ENCODE data around the gene PSMD1. TPM values are rescaled to one million over a fixed set of nuclear protein-coding genes. Genes with fewer than 3 reads are reported as not detected.
"Not testable (repeated sequence)": the region's sequence is repeated elsewhere in the genome, so short reads cannot be mapped to it uniquely, and the experiment has no call there.

Gene PSMD1
- 73.9 and 82.3 TPM in 2 replicates for polyA plus RNA-seq (2014; cell fraction: cytosol; rRNA removed)
- 36.6 and 74.6 TPM in 2 replicates for polyA plus RNA-seq (2014; cell fraction: nucleus; rRNA removed)

- DNase-seq (ENCODE audit: low spot score), result peak; percentile 91
Observed at GRCh38 chr2:231056453-231057416, at the start of gene PSMD1. PSMD1 (plus strand) TSS chr2:231056867; CDS start chr2:231057026, 159 bp downstream.

DNA sequence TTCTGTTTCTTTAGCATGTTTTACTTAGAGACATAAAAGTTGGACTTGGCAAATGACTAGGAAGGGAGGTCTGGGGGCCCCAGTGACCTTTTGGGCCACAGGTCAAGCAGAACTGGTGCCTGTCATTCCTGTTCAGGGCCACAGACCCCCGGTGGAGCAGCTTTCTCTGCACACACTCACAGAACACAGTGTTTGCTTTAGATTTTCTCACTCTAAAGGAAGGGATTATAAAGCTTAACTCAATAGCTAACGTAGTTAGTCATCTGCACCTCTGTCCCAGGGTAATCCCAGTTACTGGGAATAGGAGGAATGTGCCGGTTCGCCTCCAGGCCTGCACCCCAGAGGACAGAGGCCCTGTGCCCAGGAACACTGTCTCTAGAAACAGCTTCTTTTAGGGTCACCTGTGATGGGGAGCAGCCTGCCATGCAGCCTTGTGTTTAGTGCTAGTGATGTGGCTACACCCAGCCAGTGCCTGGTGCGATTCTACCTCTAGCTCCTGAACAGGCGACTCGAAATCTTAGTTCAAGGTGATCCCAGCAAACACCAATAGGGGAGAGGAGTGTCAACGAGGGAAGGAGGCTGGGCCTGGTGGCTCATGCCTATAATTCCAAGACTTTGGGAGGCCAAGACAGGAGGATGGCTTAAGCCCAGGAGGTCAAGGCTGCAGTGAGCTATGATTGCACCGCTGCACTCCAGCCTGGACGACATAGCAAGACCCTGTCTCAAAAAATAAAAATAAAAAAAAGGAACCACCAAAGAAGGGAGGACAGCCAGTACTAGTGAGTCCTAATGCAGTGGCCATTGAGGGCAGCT lies 49.2 kb upstream of the PSMD1 start:
- DNase-seq (ENCODE audit: low spot score), result no peak

DNA sequence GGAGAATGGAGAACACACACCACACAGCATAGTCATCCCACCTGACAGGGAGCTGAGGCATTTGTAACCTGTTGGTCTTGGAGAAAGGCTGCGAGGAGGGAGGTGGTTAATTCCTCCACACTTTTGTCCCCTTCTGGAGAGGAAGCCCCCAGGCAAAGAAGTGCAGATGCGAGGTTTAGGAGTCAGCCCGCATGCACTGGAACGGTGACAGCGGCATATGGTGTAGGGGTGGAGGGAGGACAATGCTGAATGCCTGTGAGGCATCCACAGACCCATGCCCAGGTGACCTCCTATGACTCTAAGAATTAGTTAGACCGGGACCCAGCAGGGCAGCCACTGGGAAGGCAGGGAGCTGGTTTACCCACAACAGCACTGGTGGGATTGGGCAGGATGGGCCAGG lies 48.5 kb upstream of the PSMD1 start:
- DNase-seq (ENCODE audit: low spot score), result no peak

- no peak for DNase-seq (ENCODE audit: low spot score)
Observed at GRCh38 chr2:231009236-231009919, 47.3 kb upstream of the PSMD1 start.

- no peak for DNase-seq (ENCODE audit: low spot score)
Observed at GRCh38 chr2:231010201-231010730, 46.4 kb upstream of the PSMD1 start.

DNA sequence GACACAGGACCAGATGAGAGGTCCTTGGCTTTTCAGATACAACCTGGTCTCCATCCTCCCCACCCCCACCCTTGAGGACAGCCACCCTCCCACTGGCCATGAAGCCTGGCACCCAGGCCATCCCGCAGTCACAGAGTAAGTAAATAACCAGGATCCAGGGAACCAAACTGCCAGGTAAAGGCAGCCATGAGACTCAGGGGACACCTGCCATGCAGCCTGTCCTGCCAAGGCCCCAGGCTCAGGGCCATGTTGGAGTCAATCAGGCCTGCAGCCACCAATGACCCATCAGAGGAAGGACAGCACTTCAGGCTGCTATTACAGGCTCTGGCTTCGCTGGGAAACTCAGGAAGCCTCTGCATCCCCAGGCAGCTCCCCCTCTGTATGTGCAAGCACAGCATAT lies 45.1 kb upstream of the PSMD1 start:
- DNase-seq (ENCODE audit: low spot score), result no peak

DNA sequence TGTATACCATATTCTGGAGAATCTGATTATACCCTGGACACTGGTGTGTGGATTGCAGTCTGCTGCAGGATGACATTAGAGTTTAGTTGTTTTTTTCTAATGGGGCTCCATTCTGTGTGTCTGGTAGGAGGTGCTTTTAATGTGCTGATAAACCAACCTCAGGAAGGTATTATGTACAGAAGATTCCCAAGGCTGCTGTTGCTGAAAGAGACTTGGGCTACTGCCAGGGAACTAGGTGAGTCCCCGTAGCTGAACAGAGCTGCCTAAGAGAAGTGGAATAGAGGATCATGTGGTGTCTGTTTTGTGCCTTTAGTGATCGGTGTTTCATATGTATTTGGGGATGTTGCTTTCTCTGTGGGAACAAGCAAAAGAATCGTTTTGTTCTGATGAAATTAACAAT lies 44.2 kb upstream of the PSMD1 start:
- no peak for DNase-seq (ENCODE audit: low spot score)

GRCh38 chr2:231013820-231014219 lies 42.8 kb upstream of the PSMD1 start:
- no peak for DNase-seq (ENCODE audit: low spot score)

DNA sequence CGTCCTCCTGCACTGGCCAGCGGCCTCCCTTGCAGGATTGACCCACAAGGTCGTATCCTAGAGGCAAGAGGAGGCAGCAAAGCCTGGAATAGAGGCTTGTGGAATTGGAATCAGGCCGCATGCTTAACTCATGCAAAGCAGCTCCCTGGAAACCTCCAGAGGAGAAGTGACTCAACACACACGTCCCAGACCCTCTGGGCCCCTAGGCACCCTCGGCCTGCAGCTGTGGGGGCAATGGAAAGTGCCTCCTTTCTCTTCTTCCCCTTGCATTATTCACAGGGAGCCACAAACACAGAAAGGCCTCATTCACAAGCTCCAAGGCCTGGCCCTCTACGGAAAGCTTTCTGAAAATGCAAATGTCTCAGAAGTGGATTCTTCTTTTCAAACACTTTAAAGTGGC lies 41.2 kb upstream of the PSMD1 start:
- no peak for DNase-seq (ENCODE audit: low spot score)

GRCh38 chr2:231015926-231016325 lies 40.7 kb upstream of the PSMD1 start:
- no peak for DNase-seq (ENCODE audit: low spot score)

DNA sequence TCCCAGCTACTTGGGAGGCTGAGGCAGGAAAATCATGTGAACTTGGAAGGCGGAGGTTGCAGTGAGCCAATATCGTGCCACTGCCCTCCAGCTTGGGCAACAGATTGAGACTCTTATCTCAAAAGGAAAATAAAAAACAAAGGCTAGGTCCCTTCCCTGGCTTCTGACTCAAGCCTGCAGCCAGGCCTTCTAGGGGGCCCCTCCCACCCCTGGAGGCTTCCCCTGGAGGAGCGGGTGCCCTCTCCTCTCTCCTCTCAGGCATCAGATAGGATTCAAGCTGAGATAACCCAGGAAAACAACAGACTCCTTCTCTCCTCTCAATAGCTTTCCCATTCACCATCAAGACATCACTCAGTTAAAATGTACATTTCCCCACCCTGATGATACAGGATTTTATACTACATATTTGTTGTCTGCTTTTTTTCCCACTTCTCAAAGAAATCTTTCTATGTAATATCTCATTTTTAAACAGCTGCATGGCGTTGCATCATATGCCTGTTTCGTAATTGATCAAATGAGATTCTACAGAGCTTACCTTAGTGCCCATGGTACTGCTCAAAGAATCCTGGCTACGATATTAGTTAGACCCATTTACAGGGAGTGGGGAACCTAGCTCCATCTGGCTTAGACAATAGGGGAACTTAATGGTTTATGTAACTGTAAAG lies 40.0 kb upstream of the PSMD1 start:
- DNase-seq (ENCODE audit: low spot score), result no peak

DNA sequence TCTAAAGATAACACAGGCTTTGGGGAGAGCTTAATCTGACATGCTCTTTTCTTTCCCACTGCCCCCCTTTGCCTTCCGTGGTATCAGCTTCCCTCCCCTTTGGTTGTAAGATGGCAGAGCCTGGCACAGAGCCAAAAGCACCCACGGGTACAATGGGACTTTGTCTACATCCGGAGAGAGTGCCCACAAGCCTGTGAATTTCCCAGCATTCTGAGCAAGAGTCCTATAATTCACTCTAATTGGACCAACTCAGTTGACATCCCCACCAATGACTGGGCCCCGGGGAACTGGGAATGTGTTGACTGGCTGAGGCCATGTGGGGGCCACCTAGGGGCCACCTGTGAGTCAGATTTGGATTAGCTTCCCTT lies 39.5 kb upstream of the PSMD1 start:
- DNase-seq (ENCODE audit: low spot score), result no peak

- no peak for DNase-seq (ENCODE audit: low spot score)
Observed at GRCh38 chr2:231018184-231018583, 38.5 kb upstream of the PSMD1 start.

- DNase-seq (ENCODE audit: low spot score), result not testable (repeated sequence)
Observed at GRCh38 chr2:231025059-231025458, 31.6 kb upstream of the PSMD1 start.

- no peak for DNase-seq (ENCODE audit: low spot score)
Observed at GRCh38 chr2:231028889-231029288, 27.8 kb upstream of the PSMD1 start.

DNA sequence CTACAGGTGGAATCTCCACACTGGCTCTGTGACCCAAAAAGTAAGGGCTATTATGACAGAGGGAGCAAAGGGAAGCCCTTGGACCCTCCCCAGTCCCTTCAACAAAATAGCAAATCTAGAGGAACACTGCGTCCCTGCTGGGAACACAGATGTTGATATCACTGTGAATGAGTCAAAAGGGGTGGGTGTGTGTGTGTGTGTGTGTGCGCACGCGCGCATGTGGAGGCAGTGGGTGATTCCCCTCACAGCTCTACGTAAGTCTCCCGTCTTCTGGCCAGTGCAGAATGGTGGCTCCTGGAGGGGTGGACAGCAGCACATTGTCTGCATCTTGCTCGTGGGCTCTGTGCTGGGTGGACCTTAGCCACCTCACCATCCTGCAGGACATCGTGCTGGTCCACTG lies 27.1 kb upstream of the PSMD1 start:
- DNase-seq (ENCODE audit: low spot score), result no peak

GRCh38 chr2:231030725-231031124 lies 25.9 kb upstream of the PSMD1 start:
- DNase-seq (ENCODE audit: low spot score), result no peak

DNA sequence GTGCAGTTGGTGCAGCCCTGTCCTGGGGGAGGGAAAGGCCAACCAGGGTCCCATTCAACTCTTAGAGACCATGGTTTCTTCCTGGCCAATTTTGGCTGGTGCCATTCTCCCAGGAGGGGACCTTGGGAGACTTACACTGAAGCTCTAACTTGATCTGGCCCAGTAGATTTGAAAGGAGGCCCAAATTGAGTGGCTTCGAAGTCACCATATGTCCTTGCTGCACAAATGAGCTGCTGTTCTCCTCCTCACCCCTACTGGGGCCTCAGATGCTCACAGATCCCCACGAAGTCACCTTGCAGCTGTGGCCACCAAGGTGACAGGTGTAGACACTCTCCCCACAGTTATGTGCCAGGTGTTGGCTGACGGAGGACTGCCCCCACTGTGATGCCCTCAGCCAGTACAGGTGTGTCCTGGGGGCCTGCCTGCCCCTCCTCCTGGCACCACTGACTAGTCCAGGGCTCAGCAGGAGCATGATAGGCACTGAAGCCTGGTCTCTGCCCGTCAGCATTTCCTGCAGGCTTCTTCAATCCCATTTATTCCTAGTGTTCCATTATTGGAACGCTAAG lies 24.0 kb upstream of the PSMD1 start:
- DNase-seq (ENCODE audit: low spot score), result no peak

DNA sequence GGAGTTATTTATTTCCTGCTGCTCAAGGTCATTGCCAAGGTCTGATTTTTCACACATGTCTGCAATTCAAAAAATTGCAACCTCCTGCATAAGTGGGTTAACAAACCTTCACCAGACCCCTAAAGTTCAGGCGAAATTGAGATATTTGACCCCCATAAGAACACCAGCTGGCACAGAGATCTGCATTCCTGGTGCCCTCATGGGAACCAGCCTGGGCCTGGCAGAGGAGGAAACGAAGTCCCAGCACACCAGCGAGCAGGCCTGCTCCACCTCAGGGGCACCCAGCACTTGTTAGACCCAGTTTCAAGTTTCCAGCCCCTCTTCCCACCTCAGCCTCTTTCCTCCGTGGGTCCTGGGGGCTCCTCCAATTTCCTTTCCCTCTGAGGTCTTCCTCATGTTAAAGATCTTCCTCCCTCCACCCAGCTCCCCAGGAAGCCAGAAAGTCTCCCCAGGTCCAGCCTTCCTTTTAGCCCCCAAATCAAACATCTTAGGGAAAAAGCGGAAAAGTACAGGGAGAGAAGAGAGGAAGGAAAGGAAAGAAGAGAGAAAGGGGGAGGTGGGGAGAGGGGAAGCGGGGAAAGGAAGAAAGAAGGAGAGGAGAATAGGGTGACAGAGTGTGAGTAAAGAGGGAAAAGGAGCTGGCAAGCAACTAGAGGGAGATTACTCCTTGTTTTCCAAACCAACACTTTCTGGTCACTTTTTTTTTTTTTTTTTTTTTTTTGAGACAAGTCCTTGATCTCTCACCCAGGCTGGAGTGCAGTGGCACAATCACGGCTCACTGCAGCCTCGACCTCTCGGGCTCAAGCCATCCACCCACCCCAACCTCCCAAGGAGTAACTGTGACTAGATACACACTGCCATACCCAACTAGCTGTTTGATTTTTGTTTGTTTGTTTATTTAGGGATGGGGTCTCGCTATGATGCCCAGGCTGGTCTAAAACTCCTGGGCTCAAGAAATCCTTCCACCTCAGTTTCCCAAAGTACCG lies 23.2 kb upstream of the PSMD1 start:
- DNase-seq (ENCODE audit: low spot score), result no peak

Data from SK-N-DZ (cell line).